ENCODE data around the gene ZNF184. TPM values are rescaled to one million over a fixed set of nuclear protein-coding genes. Genes with fewer than 3 reads are reported as not detected.

The ZNF184 gene
- total RNA-seq, 6 donors from 2014 or later, result 3.9 to 14.4 (median 5.1) TPM

DNA sequence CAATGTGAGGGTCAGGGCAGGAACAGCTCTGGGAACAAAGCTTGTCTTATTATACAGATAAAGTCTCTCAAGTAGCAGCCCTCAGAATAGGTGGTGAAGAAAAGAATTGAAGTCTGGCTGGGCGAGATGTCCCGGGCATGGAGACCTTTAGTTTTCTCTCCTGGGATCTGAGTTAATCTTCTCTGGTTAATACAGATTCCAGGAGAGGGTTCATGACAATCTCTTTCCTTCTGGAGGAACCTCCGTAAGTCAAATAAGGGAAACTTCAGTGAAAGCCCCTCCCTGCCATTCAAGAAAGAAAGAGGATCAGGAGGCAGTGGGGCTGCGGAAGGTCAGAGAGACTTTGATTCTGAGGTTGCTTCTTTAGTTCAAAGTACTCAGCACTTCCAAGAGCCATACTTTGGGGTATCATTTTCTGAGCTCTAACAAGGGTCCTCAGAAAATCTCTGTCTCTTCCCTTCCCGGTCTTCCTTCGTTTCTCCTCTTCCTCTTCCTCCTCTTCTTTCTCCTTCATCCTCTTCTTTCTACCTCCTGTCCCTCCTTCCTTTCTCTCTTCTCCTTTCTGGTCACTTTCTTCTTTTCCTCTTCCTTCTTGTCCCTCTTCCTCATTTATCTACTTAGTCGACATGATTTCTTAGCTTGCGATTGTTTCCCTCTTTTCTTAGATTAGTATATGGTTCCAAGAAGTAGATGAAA lies 4.6 kb upstream of the ZNF184 start:
- H3K27ac ChIP-seq, result peak overlapping the region in 1 of 4 donors; percentile 97

DNA sequence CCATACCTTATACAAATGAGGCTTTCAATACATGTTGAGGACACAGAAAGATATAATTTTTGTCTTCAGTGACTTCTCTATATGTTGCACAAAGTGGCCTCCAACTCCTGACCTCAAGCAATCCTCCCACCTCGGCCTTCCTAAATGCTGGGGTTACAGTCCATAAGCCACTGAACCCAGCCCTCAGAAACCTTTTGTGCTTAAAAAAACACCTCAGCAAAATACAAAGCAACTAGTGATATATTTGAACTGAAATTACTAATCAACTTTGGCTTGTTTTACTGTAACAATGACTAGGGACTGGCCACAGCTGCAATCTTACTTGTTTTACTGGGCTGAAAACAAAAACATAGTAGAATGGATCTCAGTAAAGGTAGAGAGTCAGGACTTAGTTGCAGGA lies 3.2 kb upstream of the ZNF184 start:
- H3K36me3 ChIP-seq, result no peaks in the 10 kb centered on the region
- H3K27ac ChIP-seq, result no peak overlapping the region
- peaks cover 16 to 22% (median 20%) of the 10 kb centered on the region in 4 donors for H3K4me1 ChIP-seq
- H3K27me3 ChIP-seq, result no peaks in the 10 kb centered on the region
- no peak for DNase-seq
- H3K4me3 ChIP-seq, result no peak overlapping the region
- ATAC-seq (ENCODE audit: low FRiP score in 2 of 2), result no peak
- no peaks in the 10 kb centered on the region for H3K9me3 ChIP-seq
- TF ChIP-seq EP300 (IDR thresholded peaks at IDR 0.05), result no peak
- 96 to 100% methylated on average over 1 of the region's 1 CpG for WGBS, 2 donors

More for the DNA sequence above, 4.6 kb upstream of the ZNF184 start:
- no peak for ATAC-seq (ENCODE audit: low FRiP score in 2 of 2)
- H3K27me3 ChIP-seq, result no peaks in the 10 kb centered on the region
- TF ChIP-seq EP300 (IDR thresholded peaks at IDR 0.05) (no peak), POLR2A (IDR thresholded peaks at IDR 0.05) (no peak), POLR2AphosphoS5 (IDR thresholded peaks at IDR 0.05) (no peak)
- TF ChIP-seq, protein P1, sequence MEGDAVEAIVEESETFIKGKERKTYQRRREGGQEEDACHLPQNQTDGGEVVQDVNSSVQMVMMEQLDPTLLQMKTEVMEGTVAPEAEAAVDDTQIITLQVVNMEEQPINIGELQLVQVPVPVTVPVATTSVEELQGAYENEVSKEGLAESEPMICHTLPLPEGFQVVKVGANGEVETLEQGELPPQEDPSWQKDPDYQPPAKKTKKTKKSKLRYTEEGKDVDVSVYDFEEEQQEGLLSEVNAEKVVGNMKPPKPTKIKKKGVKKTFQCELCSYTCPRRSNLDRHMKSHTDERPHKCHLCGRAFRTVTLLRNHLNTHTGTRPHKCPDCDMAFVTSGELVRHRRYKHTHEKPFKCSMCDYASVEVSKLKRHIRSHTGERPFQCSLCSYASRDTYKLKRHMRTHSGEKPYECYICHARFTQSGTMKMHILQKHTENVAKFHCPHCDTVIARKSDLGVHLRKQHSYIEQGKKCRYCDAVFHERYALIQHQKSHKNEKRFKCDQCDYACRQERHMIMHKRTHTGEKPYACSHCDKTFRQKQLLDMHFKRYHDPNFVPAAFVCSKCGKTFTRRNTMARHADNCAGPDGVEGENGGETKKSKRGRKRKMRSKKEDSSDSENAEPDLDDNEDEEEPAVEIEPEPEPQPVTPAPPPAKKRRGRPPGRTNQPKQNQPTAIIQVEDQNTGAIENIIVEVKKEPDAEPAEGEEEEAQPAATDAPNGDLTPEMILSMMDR (IDR thresholded peaks at IDR 0.05), result no peak
- H3K4me3 ChIP-seq, result peak overlapping the region in 1 of 4 donors; percentile 58
- WGBS, 2 donors, result 52 to 53% methylated on average over 8 of the region's 8 CpGs
- peaks cover 5 to 10% (median 8%) of the 10 kb centered on the region in 4 donors for H3K4me1 ChIP-seq
- DNase-seq, result no peak
- no peaks in the 10 kb centered on the region for H3K36me3 ChIP-seq
- H3K9me3 ChIP-seq, result no peaks in the 10 kb centered on the region

DNA sequence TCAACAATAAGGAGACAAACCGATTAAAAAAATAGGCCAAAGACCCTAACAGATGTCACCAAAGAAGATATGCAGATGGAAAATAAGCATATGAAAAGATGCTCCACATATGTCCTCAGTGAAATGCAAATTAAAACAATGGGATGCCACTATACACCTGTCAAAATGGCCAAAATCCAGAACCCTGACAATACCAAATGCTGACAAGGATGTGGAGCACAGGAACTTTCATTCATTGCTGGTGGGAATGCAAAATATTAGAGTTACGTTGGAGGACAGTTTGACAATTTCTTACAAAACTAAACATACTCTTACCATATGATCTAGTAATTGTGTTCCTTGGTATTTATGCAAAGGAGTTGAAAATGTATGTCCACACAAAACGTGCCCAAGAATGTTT lies 1.8 kb upstream of the ZNF184 start:
- Histone ChIP-seq H3K9me3 (no peaks in the 10 kb centered on the region), H3K27ac (no peak overlapping the region), H3K4me3 (no peak overlapping the region), H3K27me3 (no peaks in the 10 kb centered on the region), H3K4me1 (peaks cover 20 to 31% (median 23%) of the 10 kb centered on the region in 4 donors), H3K36me3 (peaks cover 0 to 4% (median 0%) of the 10 kb centered on the region in 4 donors)
- ATAC-seq (ENCODE audit: low FRiP score in 2 of 2) (no peak), DNase-seq (no peak)
- WGBS, 2 donors, result 81 to 90% methylated on average over 3 of the region's 3 CpGs
- TF ChIP-seq POLR2AphosphoS5 (IDR thresholded peaks at IDR 0.05), result no peak
- no peak for TF ChIP-seq POLR2A (IDR thresholded peaks at IDR 0.05)
- TF ChIP-seq EP300 (IDR thresholded peaks at IDR 0.05), result no peak
- TF ChIP-seq, protein P1 (IDR thresholded peaks at IDR 0.05), result no peak

DNA sequence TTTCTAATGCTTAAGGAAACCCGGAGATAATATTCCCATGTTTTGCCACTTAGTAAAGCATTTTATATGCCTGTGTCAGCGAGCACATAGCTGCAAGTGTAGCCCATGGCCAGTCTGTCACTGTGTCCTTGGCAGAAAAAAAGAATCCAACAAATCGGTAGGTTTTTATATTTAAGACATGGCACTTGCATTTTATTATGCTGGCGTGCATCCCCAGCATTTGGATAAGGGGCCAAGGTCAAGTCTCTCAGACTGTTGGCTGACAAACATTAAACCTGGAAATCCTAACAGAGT lies 1.2 kb upstream of the ZNF184 start:
- ATAC-seq (ENCODE audit: low FRiP score in 2 of 2), result no peak
- Histone ChIP-seq H3K9me3 (no peaks in the 10 kb centered on the region), H3K4me3 (no peak overlapping the region), H3K4me1 (peaks cover 20 to 31% (median 23%) of the 10 kb centered on the region in 4 donors), H3K27me3 (no peaks in the 10 kb centered on the region), H3K27ac (no peak overlapping the region), H3K36me3 (peaks cover 0 to 10% (median 0%) of the 10 kb centered on the region in 4 donors)
- WGBS, 2 donors, result 94 to 96% methylated on average over 4 of the region's 4 CpGs
- no peak for DNase-seq
- TF ChIP-seq, protein P1 (IDR thresholded peaks at IDR 0.05), result no peak
- TF ChIP-seq POLR2A (IDR thresholded peaks at IDR 0.05), result no peak
- no peak for TF ChIP-seq POLR2AphosphoS5 (IDR thresholded peaks at IDR 0.05)
- no peak for TF ChIP-seq EP300 (IDR thresholded peaks at IDR 0.05)

DNA sequence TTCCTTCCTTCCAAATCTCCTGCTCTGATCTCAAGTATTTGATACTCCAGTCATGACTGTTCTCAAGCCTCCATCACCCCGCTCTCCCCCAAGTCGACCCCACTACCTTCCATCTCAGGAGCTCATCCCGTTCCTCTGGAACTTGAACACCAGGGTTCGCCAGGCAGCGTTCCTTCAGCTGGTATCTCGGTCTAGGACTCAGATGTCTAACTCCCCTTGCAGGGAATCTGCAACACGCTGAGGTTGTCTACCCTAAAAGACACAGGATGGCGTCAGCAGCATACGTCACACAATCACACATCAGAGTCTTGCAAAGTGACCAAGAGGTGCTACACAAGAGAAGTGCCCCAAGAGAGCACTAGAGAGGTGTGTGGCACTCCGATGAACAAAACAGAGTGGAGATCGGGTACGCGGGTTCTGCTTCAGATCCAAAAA lies 706 bp downstream of the ZNF184 start:
- Histone ChIP-seq H3K36me3 (peaks cover 3 to 29% (median 3%) of the 10 kb centered on the region in 4 donors), H3K9me3 (no peaks in the 10 kb centered on the region), H3K27ac (peak overlapping the region; percentile 85 to 94 (median 89)), H3K4me1 (peaks cover 14 to 24% (median 16%) of the 10 kb centered on the region in 4 donors), H3K4me3 (peak overlapping the region; percentile 50 to 86 (median 60)), H3K27me3 (no peaks in the 10 kb centered on the region)
- peak; percentile 61 to 82 for ATAC-seq (ENCODE audit: low FRiP score in 2 of 2)
- 1 to 9% methylated on average over 7 to 13 of the region's 13 CpGs for WGBS, 2 donors
- peak in 1 of 2 donors; percentile 81 for DNase-seq
- TF ChIP-seq, protein P1 (IDR thresholded peaks at IDR 0.05), result no peak
- TF ChIP-seq EP300 (IDR thresholded peaks at IDR 0.05) (no peak), POLR2AphosphoS5 (IDR thresholded peaks at IDR 0.05) (no peak), POLR2A (IDR thresholded peaks at IDR 0.05) (no peak)

Measured in upper lobe of left lung (tissue), 6 donors.